ENCODE data around the gene TLE4. TPM values are rescaled to one million over a fixed set of nuclear protein-coding genes. Genes with fewer than 3 reads are reported as not detected.
A peak's percentile ranks its signal among the peaks of the same experiment; 100 is the strongest.

Gene TLE4
- polyA plus RNA-seq, 1 of the 3 experiments (the other 2 are of a cell fraction), result 40.4 TPM

GRCh38 chr9:79764374-79764773, 192.6 kb downstream of the TLE4 start (continued):
- TF ChIP-seq NRF1 (IDR thresholded peaks at IDR 0.05; ENCODE audit: low read depth, low read length) (no peak), MAX (IDR thresholded peaks at IDR 0.05; ENCODE audit: low read depth) (peak; percentile 28; the same call in 1 of the 2 replicates)

DNA sequence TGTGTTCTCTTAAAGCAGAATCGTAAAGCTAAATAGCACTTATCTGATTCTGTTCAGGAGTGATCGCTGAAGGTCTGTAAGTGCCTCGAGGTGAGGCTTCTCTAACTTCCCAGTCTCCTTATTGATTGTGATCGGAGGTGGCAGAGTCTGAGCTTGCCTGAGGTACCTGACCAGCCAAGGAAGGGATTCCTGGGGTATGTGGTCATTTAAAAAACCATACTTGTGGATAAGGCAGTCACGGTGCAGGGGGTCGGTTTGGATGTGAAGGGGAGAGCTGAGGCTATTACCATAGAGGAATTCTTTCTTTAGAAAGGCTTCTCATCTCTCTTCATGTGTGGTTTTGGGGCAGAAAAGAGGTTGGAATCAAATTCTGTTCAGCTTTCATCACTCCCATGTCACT, 193.7 kb downstream of the TLE4 start:
- no peaks in the 10 kb centered on the region for H3K27me3 ChIP-seq (ENCODE audit: insufficient read depth)
- no peaks in the 10 kb centered on the region for H3K9me2 ChIP-seq
- H3K27ac ChIP-seq (ENCODE audit: low read depth in 2 of 2, low read length in 1 of 2), result no peak overlapping the region
- H3K4me2 ChIP-seq, result no peak overlapping the region
- H3K36me3 ChIP-seq (replicated peaks in 1 of 2; ENCODE audit: control insufficient read depth in 1 of 2, insufficient read depth in 2 of 2, low read length in 1 of 2), result no peaks in the 10 kb centered on the region
- H3K79me2 ChIP-seq (ENCODE audit: insufficient read depth), result no peaks in the 10 kb centered on the region
- no peaks in the 10 kb centered on the region for H3K9me3 ChIP-seq
- ChIA-PET POLR2A (no interaction called here), CTCF (interaction anchor here (0.9 kb wide), 1 partner anchor 9 kb away, joined by 3 read pairs; no protein-coding TSS in a partner anchor)
- H3K4me3 ChIP-seq (ENCODE audit: low read depth in 2 of 2, low read length in 1 of 2), result no peak overlapping the region
- no peaks in the 10 kb centered on the region for H4K20me1 ChIP-seq (ENCODE audit: insufficient read depth)
- DNase-seq, result no peak
- TF ChIP-seq MEF2A (IDR thresholded peaks at IDR 0.05; ENCODE audit: borderline replicate concordance, low read depth) (no peak), SMC3 (IDR thresholded peaks at IDR 0.05; ENCODE audit: low read depth, low read length) (no peak), SIN3A (IDR thresholded peaks at IDR 0.05; ENCODE audit: borderline replicate concordance, low read depth, low read length) (no peak), RXRA (IDR thresholded peaks at IDR 0.05; ENCODE audit: borderline replicate concordance, low read depth) (no peak), FOXJ3 (CRISPR knock-in tag; IDR thresholded peaks at IDR 0.05) (no peak), NFIC (IDR thresholded peaks at IDR 0.05; ENCODE audit: borderline replicate concordance) (no peak), CTCF (IDR thresholded peaks at IDR 0.05) (no peak), POLR2AphosphoS5 (IDR thresholded peaks at IDR 0.05; ENCODE audit: low read depth, low read length) (no peak), REST (IDR thresholded peaks at IDR 0.05; ENCODE audit: low read depth, low read length) (no peak), YY1 (IDR thresholded peaks at IDR 0.05; ENCODE audit: low read depth) (no peak), NRF1 (IDR thresholded peaks at IDR 0.05; ENCODE audit: low read depth, low read length) (no peak), FOXM1 (IDR thresholded peaks at IDR 0.05; ENCODE audit: low read depth) (no peak), EP300 (IDR thresholded peaks at IDR 0.05; ENCODE audit: borderline replicate concordance in 1 of 2, low read depth in 1 of 2, low read length in 1 of 2) (no peak), FOSL2 (IDR thresholded peaks at IDR 0.05; ENCODE audit: borderline replicate concordance, low read depth) (no peak)
- TF ChIP-seq, protein P1, sequence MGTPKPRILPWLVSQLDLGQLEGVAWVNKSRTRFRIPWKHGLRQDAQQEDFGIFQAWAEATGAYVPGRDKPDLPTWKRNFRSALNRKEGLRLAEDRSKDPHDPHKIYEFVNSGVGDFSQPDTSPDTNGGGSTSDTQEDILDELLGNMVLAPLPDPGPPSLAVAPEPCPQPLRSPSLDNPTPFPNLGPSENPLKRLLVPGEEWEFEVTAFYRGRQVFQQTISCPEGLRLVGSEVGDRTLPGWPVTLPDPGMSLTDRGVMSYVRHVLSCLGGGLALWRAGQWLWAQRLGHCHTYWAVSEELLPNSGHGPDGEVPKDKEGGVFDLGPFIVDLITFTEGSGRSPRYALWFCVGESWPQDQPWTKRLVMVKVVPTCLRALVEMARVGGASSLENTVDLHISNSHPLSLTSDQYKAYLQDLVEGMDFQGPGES (IDR thresholded peaks at IDR 0.05; ENCODE audit: low read depth, low read length), result no peak
- no peak overlapping the region for H3K9ac ChIP-seq
- WGBS (ENCODE audit: low lambda C conversion rate), result 75% methylated on average over 6 of the region's 6 CpGs
- peaks cover 7% of the 10 kb centered on the region for H3F3A ChIP-seq (replicated peaks; ENCODE audit: insufficient read depth)
- no peak overlapping the region for H2AFZ ChIP-seq (ENCODE audit: low read depth)
- H3K4me1 ChIP-seq (ENCODE audit: control insufficient read depth in 1 of 2, insufficient read depth in 2 of 2, low read depth in 1 of 2, low read length in 1 of 2), result peaks cover 2 to 6% of the 10 kb centered on the region in 2 experiments; a peak in 1 of 4 replicates

Data from SK-N-SH (cell line).